Endothelial cell of hepatic sinusoid (primary cell): Measurements from ENCODE around the gene TUT1.

Source experiments
- in situ Hi-C: cut with HindIII; loops from 2 replicates; pipeline ENCODE4 v1.10.0; 2017; ENCODE audit warnings: low sequenced_read_pairs

Gene TUT1

DNA sequence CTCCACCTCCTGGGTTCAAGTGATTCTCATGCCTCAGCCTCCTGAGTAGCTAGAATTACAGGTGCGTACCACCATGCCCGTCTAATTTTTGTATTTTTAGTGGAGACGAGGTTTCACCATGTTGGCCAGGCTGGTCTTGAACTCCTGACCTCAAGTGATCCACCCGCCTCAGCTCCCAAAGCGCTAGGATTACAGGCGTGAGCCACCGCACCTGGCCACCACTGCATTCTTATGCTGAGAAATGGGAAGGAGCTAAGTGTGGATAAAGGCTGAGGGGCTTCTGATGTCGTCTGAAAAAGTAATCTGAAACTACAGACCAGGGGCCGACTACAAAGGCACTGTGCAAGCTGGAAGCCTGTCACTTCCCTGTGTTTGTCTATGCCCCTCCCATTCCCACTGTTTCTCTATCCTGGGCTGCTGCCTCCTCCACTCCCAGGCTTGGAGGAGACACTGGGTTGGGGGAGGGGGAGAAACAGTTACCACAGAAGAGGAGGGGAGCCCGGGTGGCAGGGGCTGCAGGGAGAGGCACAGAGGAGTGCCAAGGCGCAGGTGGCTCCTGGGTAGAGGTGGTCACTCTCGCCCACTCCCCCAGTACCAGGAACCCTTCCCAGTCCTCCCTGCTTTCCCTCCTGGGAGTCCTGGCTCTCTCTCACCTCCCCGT, 13.3 kb upstream of the TUT1 start:
- in situ Hi-C loops, result no loop called here

GRCh38 chr11:62603776-62604299, 12.5 kb upstream of the TUT1 start:
- in situ Hi-C loops, result no loop called here

GRCh38 chr11:62603072-62603408, 11.7 kb upstream of the TUT1 start:
- in situ Hi-C loops, result no loop called here

DNA sequence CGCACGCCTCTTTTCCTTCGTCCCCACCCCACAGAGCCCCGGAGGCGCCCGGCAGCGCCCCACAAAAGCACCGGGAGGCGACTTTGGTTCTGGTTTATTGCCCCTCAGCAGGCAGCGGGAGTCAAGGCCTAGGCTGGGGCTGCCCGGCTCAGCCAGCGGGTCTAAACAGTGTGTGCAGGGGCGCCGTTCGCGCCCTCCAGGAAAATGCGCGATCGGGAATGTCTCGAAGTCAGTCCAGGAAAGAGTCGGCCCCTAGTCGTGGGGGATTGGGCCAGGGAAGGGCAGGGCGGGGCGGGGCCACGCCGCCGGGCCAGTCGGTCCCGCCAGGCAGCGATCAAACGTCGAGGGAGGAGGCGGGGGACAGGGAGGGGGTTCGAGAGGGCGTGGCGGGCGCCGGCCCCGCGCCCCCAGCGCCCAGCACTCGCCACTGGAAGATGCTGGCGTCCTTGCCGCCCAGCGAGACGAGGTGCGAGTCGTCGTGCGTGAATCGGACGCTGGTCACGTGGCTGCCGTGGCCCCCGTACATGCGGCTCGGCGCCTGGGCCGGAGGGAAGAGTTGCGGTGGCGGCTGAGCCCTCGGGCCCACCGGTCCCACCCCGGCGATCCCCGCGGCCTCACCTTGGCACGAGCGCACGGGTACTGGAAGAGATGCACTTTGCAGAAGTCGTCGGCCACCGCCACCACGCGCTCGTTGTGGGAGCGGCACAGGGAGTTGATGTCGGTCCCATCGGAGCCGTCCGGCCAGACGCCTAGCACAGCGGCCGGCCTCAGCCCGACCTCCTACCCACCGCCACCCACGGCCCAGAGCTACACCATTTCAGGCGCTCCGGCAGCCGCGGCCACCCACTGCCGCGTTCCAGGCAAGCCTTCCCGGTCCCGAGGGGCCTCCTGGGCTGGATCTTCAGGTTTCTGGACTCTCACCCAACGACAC, 11.1 kb upstream of the TUT1 start:
- in situ Hi-C loops, result no loop called here

- in situ Hi-C loops, result no loop called here
Measured at GRCh38 chr11:62601372-62602140, 10.2 kb upstream of the TUT1 start, which contains the start of gene MTA2. MTA2 (minus strand) TSS chr11:62601865; CDS start chr11:62601450, 415 bp downstream.

- in situ Hi-C loops, result no loop called here
Measured at GRCh38 chr11:62601122-62601371, 9.7 kb upstream of the TUT1 start.

DNA sequence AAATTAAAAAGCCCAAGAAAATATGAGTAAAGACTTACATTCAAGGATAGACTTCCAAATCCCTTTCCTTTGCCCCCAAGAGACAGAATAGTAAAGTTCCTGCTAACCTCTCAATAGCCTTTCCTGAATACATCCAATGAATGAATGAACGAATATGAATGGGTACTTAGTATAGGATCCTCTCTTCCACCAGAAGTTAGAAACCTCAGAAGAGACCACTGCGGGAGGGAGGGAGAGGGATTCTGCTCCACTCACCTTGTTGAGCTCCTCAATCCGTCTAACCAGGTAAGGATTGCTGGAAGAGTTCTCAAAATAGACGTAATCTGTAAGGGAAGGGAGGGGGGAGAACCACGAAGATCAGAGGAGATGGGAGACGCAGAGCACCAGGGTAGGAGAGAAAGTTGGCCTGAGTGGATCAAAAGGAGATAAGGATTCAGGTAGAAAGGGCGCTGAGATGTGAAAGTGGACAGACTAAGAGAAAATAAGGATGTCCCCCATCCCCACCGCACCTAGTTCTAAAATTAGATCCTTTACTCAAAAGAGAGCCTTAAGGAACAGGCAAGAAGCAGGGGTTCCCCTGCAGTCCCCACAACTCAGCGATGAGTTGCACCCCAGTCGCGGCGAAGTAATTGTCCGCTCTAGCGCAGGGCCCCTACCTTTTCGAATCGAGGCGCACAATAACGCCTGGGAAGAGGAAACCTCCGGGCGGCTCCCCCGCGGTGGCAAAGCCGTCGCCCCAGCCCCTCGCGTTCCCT, 9.2 kb upstream of the TUT1 start:
- in situ Hi-C loops, result no loop called here

GRCh38 chr11:62599901-62600300, 8.6 kb upstream of the TUT1 start:
- in situ Hi-C loops, result loop anchor here (5.0 kb wide), 1 partner anchor 83 kb away; no protein-coding TSS in a partner anchor

DNA sequence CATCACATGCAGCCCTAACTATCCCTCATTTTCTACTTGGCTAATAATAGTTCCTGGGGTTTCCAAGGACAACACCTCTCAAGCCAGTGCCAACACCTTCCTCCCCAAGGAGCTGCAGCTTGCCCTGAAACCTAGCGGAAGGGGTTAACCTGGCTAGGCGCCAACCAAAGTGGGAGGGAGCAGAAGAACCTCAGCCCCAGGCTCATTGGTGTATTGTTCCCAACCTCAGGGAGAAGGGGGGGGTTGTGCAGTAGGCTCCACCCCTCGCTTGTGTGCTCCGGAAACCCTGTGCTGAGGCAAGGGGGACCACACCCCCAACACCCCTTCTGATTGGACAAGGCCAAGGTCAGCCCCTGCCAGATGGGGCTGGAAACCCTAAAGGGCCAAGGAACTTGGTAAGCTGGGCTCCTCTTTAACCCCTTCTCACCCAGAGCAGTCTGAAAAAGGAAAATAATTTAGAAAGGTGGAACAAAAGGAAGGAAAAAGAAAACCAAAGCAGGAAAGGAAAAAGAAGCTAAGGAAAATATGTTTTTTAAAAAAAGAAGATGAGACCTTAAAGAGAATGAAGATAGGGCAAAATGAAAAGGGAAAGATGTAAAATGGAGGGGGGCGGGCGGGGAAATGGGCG, 7.9 kb upstream of the TUT1 start:
- in situ Hi-C loops, result loop anchor here (5.0 kb wide), 1 partner anchor 82 kb away; no protein-coding TSS in a partner anchor

DNA sequence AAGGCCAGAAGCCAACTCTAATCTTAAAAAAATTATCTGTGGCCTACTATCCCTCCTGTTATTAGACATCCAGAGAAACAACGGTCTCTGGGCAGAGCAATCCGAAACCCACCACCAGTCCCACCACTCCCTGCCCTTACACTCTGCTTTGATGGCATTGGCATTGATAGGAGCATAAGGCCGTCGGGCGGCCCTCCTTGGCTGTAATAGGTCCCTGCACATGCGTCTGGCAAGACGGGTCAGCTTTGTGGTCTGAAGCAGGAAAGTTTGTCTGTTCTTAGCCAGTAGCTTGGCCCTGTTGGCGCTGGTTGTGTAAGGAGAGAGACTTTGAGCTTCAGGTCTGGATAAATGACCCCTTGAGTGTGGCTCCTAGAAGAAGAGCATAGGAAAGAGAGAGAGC, 3.8 kb upstream of the TUT1 start:
- in situ Hi-C loops, result loop anchor here (5.0 kb wide), 1 partner anchor 78 kb away; no protein-coding TSS in a partner anchor

DNA sequence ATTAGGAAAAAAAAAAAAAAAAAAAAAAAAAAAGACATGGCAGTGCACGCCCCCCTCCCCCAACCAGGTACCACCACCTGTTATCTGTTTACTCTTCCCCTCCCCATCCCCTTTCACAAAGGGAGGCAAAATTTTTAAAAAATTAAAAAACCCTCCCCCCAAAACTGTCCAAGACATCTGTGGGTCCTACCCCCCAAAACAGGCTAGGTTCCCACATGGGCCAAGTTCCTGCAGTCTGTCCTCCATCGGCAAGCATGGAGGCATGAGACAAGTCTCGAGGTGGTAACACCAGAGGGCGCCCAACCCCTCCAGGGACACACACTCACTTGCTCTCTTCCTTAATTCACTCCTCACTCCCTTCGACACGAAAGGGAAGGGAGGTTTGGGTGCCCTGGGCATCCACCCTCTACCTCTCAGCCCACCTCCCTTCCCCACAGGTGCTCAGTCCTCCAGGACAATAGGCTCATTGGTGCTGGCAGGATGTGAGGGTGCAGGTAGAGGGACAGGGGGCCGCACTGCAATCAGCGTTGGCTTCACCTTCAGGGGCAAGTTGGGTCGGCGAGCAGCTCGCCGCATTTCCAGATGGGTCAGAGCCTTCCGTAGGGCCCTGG, 2.2 kb upstream of the TUT1 start:
- in situ Hi-C loops, result no loop called here

DNA sequence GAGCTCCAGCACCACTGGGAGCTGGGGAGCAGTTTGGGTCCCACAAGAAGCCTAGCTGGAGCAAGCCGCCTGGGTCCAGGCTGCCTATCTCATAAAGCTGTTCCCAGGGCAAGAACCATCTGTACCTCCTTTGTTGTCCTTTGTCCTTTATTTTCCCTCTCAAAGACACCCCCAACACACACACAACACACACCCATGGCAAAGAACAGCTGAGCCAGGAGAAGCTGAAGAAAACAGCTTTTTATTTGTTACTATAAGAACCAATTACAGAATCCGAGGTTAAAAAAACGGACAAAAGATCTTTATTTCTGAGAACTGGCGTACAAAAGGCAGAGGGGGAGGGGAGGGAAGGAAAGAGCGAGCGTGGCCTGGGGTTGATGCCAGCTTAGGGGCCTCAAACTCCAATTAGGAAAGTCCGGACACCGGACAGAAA, 1.7 kb upstream of the TUT1 start:
- in situ Hi-C loops, result no loop called here

- in situ Hi-C loops, result no loop called here
Measured at GRCh38 chr11:62592146-62592815, 958 bp upstream of the TUT1 start.

DNA sequence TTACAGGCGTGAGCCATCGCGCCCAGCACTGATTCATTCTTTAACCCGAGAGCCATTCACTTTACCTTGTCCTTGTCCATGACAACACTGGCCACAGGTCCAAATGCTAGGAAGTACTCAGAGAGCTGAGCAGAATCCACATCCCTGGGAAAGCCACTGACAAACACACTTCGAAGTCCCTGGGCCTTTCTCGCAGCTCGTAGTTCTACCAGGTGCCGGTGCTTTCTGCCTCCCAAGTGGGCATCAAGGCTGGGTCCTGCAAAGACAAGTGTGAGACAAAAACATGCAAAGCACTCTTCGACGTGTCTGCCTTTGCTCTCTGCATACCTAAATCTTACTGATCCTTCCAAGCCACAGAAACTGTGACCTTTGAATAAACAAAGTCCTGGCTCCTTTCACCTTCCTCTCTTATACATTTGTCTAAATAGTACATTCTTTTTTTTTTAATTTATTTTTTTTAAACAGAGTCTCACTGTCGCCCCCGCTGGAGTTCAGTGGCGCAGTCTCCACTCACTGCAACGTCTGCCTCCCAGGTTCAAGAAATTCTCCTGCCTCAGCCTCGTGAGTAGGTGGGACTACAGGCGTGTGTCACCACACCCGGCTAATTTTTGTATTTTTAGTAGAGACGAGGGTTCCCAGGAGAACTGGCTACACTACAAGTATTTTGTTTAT, 2.2 kb downstream of the TUT1 start:
- in situ Hi-C loops, result loop anchor here (10.0 kb wide), 1 partner anchor 46 kb away; no protein-coding TSS in a partner anchor

- in situ Hi-C loops, result loop anchor here (10.0 kb wide), 1 partner anchor 49 kb away; no protein-coding TSS in a partner anchor
Measured at GRCh38 chr11:62585356-62585755, 6.0 kb downstream of the TUT1 start.

DNA sequence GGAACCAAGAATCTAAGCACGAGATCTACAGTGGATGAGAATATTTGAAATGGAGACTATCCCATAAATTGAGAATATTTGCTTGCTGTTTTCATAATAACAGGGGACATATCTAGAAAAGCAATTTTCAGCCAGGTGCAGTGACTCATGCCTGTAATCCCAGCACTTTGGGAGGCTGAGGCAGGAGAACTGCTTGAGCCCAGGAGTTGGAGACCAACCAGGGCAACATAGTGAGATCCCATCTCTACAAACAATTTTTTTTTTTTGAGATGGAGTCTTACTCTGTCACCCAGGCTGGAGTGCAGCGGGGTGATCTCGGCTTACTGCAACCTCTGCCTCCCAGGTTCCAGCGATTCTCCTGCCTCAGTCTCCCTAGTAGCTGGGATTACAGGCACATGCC, 9.6 kb downstream of the TUT1 start:
- in situ Hi-C loops, result loop anchor here (10.0 kb wide), 1 partner anchor 53 kb away; no protein-coding TSS in a partner anchor

DNA sequence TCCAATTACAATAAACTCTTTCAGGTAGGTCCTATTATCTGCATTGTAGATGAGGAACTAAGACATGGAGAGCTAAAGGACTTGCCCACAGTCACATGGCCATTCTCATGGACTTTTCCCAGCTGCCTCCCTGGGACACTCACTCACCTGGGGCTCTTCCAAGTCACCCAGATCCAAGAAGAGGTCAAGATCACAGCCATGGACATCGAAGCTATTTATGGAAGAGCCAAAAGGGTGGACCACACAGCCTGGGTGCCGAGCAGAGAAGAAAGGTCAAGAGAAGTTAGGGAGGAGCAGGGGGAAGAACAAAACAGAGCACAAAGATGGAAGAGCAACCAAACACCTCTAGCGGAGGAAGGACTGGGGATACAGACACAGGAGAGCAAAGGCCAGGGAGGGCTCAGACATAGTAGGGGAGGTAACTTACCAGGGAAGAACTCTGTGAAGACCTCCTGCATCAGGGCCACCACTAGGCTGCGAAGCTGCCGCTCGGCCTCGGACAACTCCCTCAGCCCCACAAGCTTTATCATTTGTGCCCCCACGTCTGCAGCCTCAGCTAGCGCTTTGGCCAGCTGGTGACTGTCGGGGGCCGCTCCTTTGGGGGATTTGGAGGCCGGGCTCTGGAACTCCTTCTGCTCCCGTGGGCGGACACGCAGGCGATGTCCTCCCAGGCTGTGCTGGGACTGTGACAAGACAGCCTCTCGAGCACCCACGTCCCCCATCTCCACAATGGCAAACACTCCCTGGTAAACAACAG, 10.2 kb downstream of the TUT1 start:
- in situ Hi-C loops, result loop anchor here (10.0 kb wide), 1 partner anchor 54 kb away; no protein-coding TSS in a partner anchor

- in situ Hi-C loops, result no loop called here
Measured at GRCh38 chr11:62579252-62579651, 12.1 kb downstream of the TUT1 start.
